ENCODE measurements around the gene AGAP1. TPM values are rescaled to one million over a fixed set of nuclear protein-coding genes. Genes with fewer than 3 reads are reported as not detected.

The AGAP1 gene
- polyA plus RNA-seq, 2 of the 4 experiments (the other 2 are of a cell fraction) = 20.2 to 21.9 TPM

DNA sequence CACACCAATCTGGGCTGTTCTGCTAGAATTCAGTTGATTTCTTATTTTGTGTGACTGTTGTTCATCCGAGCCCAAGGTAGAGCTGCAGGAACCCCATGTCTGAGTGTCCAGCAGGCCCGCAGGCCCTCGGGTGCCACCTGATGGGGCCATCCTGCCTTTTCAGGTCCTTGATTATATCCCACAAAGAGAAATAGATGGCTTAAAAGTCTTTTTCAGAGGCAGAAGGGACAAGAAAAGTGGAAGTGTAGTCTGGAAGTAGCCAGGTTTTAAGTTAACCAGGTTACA lies 52.2 kb downstream of the AGAP1 start:
- POLR2A ChIA-PET = no interaction called here
- no peak overlapping the region for H3K4me3 ChIP-seq
- CTCF ChIA-PET = interaction anchor here (0.6 kb wide), 1 partner anchor 72 kb away, joined by 3 read pairs; no protein-coding TSS in a partner anchor
- DNase-seq (ENCODE audit: low read depth in 1 of 2, low spot score in 1 of 2) (no peak), FAIRE-seq (no peak), ATAC-seq (no peak)
- H3K4me2 ChIP-seq = no peak overlapping the region
- peaks cover 4% of the 10 kb centered on the region; the same call in 1 of the 3 replicates for H3K4me1 ChIP-seq
- no peaks in the 10 kb centered on the region for H3K9me3 ChIP-seq
- no peak overlapping the region for H3K27ac ChIP-seq
- TF ChIP-seq BHLHE40 (IDR thresholded peaks at IDR 0.05; ENCODE audit: low read depth, low read length) (no peak), POLR2AphosphoS2 (conservative IDR thresholded peaks at IDR 0.05; ENCODE audit: low read length) (no peak)
- TF ChIP-seq, protein P1, sequence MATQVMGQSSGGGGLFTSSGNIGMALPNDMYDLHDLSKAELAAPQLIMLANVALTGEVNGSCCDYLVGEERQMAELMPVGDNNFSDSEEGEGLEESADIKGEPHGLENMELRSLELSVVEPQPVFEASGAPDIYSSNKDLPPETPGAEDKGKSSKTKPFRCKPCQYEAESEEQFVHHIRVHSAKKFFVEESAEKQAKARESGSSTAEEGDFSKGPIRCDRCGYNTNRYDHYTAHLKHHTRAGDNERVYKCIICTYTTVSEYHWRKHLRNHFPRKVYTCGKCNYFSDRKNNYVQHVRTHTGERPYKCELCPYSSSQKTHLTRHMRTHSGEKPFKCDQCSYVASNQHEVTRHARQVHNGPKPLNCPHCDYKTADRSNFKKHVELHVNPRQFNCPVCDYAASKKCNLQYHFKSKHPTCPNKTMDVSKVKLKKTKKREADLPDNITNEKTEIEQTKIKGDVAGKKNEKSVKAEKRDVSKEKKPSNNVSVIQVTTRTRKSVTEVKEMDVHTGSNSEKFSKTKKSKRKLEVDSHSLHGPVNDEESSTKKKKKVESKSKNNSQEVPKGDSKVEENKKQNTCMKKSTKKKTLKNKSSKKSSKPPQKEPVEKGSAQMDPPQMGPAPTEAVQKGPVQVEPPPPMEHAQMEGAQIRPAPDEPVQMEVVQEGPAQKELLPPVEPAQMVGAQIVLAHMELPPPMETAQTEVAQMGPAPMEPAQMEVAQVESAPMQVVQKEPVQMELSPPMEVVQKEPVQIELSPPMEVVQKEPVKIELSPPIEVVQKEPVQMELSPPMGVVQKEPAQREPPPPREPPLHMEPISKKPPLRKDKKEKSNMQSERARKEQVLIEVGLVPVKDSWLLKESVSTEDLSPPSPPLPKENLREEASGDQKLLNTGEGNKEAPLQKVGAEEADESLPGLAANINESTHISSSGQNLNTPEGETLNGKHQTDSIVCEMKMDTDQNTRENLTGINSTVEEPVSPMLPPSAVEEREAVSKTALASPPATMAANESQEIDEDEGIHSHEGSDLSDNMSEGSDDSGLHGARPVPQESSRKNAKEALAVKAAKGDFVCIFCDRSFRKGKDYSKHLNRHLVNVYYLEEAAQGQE (IDR thresholded peaks at IDR 0.05) = no peak
- WGBS (ENCODE audit: missing lambda C conversion rate) = 94% methylated on average over 3 of the region's 3 CpGs

DNA sequence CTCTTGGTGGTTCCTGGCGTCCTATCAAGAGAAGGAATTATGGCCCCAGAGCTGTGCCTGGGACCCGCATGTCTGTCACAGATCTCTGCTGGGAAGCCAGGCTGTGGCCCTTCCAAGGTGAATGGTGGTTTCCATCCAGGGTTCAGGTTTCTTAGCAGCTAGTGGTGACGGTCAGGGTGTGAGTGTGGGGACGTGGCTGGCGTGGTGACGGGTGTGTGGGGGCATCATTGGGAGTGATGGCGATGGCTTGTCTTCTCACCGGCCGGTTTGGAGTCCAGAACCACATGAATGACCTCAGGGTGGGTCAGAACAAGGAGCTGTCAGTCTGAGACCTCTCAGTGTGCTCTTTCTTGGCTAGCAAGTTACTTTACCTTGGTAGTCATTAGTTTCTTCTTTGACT lies 52.6 kb downstream of the AGAP1 start:
- WGBS (ENCODE audit: missing lambda C conversion rate) = 78% methylated on average over 9 of the region's 9 CpGs
- Histone ChIP-seq H3K4me2 (no peak overlapping the region), H3K27ac (no peak overlapping the region), H3K4me1 (peaks cover 6% of the 10 kb centered on the region; the same call in 2 of the 3 replicates), H3K9me3 (no peaks in the 10 kb centered on the region), H3K4me3 (no peak overlapping the region)
- TF ChIP-seq, protein P2, sequence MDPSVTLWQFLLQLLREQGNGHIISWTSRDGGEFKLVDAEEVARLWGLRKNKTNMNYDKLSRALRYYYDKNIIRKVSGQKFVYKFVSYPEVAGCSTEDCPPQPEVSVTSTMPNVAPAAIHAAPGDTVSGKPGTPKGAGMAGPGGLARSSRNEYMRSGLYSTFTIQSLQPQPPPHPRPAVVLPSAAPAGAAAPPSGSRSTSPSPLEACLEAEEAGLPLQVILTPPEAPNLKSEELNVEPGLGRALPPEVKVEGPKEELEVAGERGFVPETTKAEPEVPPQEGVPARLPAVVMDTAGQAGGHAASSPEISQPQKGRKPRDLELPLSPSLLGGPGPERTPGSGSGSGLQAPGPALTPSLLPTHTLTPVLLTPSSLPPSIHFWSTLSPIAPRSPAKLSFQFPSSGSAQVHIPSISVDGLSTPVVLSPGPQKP (IDR thresholded peaks at IDR 0.05; ENCODE audit: low read depth, low read length) = no peak
- TF ChIP-seq JUNB (IDR thresholded peaks at IDR 0.05) (no peak), EHF (CRISPR knock-in tag; IDR thresholded peaks at IDR 0.05) (no peak)
- no peak for ATAC-seq
- ChIA-PET POLR2A (no interaction called here), CTCF (interaction anchor here (0.6 kb wide), 1 partner anchor 73 kb away, joined by 3 read pairs; no protein-coding TSS in a partner anchor)
- DNase-seq (ENCODE audit: low read depth in 1 of 2, low spot score in 1 of 2) = no peak
- FAIRE-seq = no peak

DNA sequence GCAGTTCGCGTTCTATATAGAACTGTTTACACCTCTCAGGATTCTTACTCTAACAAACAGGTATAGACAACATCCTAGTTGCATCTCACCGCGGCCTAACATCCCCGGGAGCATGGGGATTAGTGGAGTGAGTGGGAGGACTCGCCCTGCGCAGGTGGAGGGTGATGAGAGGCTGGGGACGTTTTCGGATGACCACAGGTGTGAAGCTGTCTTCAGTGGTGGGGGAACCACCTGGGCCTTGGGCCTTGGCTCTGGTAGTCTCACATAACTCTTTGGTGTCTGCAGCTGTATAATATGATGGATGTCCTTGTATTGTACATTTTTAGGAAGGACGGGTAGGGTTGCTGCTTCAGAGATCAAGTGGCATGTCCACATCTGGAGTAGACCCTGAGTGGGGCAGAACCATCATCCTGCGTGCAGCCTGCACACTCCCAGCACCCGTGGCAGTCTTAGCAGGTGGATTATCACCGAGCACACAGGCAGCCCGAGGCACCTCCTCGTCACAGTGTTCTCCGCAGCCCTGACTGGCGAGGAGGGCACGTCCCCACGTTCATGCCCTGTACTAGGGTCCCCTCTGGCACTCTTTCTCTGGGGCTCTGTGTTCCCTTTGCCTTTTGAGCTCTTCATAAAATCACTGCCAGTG lies 56.0 kb downstream of the AGAP1 start:
- no peak overlapping the region for H3K4me3 ChIP-seq
- TF ChIP-seq RCOR1 (IDR thresholded peaks at IDR 0.05; ENCODE audit: low read depth, low read length) (no peak), SREBF2 (IDR thresholded peaks at IDR 0.05) (no peak), PHF8 (IDR thresholded peaks at IDR 0.05; ENCODE audit: borderline replicate concordance, low read depth) (no peak), TFCP2L1 (CRISPR knock-in tag; IDR thresholded peaks at IDR 0.05) (no peak), JUNB (IDR thresholded peaks at IDR 0.05) (no peak), MAZ (IDR thresholded peaks at IDR 0.05; ENCODE audit: borderline replicate concordance, low read depth, low read length) (no peak), RAD21 (conservative IDR thresholded peaks at IDR 0.05 in 1 of 2, IDR thresholded peaks at IDR 0.05 in 1 of 2) (no peak), HDAC2 (IDR thresholded peaks at IDR 0.05) (no peak)
- TF ChIP-seq, protein P3, sequence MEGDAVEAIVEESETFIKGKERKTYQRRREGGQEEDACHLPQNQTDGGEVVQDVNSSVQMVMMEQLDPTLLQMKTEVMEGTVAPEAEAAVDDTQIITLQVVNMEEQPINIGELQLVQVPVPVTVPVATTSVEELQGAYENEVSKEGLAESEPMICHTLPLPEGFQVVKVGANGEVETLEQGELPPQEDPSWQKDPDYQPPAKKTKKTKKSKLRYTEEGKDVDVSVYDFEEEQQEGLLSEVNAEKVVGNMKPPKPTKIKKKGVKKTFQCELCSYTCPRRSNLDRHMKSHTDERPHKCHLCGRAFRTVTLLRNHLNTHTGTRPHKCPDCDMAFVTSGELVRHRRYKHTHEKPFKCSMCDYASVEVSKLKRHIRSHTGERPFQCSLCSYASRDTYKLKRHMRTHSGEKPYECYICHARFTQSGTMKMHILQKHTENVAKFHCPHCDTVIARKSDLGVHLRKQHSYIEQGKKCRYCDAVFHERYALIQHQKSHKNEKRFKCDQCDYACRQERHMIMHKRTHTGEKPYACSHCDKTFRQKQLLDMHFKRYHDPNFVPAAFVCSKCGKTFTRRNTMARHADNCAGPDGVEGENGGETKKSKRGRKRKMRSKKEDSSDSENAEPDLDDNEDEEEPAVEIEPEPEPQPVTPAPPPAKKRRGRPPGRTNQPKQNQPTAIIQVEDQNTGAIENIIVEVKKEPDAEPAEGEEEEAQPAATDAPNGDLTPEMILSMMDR (IDR thresholded peaks at IDR 0.05) = no peak
- TF ChIP-seq, protein P1 (IDR thresholded peaks at IDR 0.05) = no peak
- H3K4me1 ChIP-seq = peaks cover 27% of the 10 kb centered on the region
- DNase-seq (ENCODE audit: low read depth in 1 of 2, low spot score in 1 of 2) (no peak), FAIRE-seq (no peak), ATAC-seq (no peak)
- CTCF ChIA-PET = interaction anchor here (0.8 to 1.5 kb wide), 6 partner anchors 32 to 414 kb away, joined by 3 to 4 read pairs (median 3); partner anchors contain the start of gene AGAP1
- H3K9me3 ChIP-seq = no peaks in the 10 kb centered on the region
- POLR2A ChIA-PET = no interaction called here
- WGBS (ENCODE audit: missing lambda C conversion rate) = 84% methylated on average over 19 of the region's 19 CpGs
- no peak overlapping the region for H3K4me2 ChIP-seq
- no peak overlapping the region for H3K27ac ChIP-seq

Data from A549 (cell line).